GM12865 (cell line): Measurements from ENCODE around the gene GAL3ST2.

ENCODE experiments used
- DNase-seq: peaks from one replicate; pipeline ENCODE4 v3.0.0; 2010; ENCODE audit warnings: low read depth
- H3K4me3 ChIP-seq: 2 replicates; pipeline ENCODE4 v1.5.1; 2011; ENCODE audit warnings: mild to moderate bottlenecking, low read depth, low read length, control low read depth
- CTCF ChIP-seq: IDR thresholded peaks from 2 replicates; pipeline ENCODE4 v1.5.1; 2011; ENCODE audit warnings: low read length, control low read depth, low read depth, inconsistent platforms; ENCODE audit not compliant: insufficient read depth; ENCODE audit errors: missing control alignments

GAL3ST2 gene

DNA sequence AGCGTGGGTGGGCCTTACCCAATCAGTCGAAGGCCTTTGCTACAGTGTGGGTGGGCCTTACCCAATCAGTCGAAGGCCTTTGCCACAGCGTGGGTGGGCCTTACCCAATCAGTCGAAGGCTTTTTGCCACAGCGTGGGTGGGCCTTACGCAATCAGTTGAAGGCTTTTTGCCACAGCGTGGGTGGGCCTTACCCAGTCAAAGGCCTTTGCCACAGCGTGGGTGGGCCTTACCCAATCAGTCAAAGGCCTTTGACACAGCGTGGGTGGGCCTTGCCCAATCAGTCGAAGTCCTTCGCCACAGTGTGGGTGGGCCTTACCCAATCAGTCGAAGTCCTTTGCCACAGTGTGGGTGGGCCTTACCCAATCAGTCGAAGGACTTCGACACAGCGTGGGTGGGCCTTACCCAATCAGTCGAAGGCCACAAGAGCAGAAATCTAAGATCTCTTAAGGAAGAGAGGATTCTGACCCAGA lies 16.3 kb upstream of the GAL3ST2 start:
- no peak for TF ChIP-seq CTCF
- no peak for DNase-seq
- H3K4me3 ChIP-seq: no peak overlapping the region

DNA sequence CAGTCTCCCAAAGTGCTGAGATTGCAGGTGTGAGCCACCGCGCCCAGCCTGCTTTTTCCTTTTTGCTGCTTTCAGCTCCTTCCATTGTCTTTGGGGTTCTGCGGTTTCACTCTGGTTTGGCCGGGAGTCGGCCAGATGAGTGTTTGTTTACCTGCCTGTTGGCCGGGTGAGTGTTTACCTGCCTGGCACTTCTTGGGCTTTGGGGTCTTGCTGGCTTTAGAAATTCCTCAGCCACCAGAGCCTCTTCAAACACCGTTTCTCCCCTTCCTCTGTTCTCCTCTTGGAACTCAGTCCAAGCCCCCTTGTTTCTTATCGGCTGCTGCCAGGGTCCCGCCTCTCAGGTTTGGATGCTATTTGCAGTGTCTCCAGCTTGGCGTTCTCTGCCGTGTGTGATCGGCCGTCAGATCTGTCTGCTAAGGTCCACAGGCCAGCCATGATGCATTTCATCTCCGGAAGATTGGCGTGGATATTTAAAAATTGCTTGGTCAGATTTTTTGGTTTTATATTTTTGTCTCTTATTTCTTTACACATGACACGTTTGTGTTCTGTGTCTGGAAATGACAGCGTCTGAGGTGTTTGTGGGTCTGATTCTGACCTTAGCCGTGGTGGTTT lies 14.2 kb upstream of the GAL3ST2 start:
- H3K4me3 ChIP-seq: no peak overlapping the region
- DNase-seq: no peak
- TF ChIP-seq CTCF: no peak

DNA sequence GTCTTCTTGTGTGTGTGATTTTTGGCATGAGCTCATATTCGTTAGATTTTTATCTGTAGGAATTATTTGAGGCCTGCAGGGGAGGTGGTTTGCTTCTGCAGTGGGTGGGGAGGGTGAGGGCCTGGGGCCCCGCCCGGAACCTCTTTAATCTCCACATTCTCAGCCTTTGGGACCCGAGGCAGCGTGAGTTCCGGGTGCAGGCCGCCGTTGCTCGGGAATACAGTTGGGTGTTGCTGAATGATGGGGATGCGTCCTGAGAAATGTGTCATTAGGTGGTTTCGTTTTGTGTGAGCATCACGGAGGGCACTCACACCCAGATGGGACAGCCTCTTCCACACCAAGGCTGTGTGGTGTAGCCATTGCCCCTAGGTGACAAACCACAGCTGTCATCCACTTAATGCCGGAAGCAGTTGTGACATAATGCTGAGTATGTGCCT lies 13.7 kb upstream of the GAL3ST2 start:
- TF ChIP-seq CTCF: no peak
- peak; percentile 75 for DNase-seq
- H3K4me3 ChIP-seq: no peak overlapping the region

- no peak overlapping the region for H3K4me3 ChIP-seq
- TF ChIP-seq CTCF: no peak
- no peak for DNase-seq
These were observed 12.9 kb upstream of the GAL3ST2 start for GRCh38 chr2:241763551-241764274.

- no peak for TF ChIP-seq CTCF
- no peak overlapping the region for H3K4me3 ChIP-seq
- DNase-seq: no peak
These were observed 12.1 kb upstream of the GAL3ST2 start for GRCh38 chr2:241764275-241765241.

GRCh38 chr2:241767464-241768250 lies 9.0 kb upstream of the GAL3ST2 start:
- H3K4me3 ChIP-seq: no peak overlapping the region
- TF ChIP-seq CTCF: no peak
- DNase-seq: no peak
